Right atrium auricular region (tissue), 2 donors: Measurements from ENCODE around the gene CNGB1. TPM values are rescaled to one million over a fixed set of nuclear protein-coding genes. Genes with fewer than 3 reads are reported as not detected.

Experiments used
- DNase-seq: peaks from one replicate; pipeline ENCODE4 v3.0.0-alpha.2; 2019; ENCODE audit warnings: low spot score
- H3K27ac ChIP-seq, 2 donors: fragments of 200-600 bp; sonication (generic); 1 replicate in 1 of 2; 2 replicates in 1 of 2; pipeline ENCODE4 v1.5.1; 2016 to 2019
- H3K27me3 ChIP-seq, 2 donors: fragments of 200-600 bp; sonication (generic); one replicate each; pipeline versions ENCODE4 v1.5.1 to v1.6.0; 2017 to 2019
- H3K36me3 ChIP-seq: fragments of 200-600 bp; sonication (generic); one replicate; pipeline ENCODE4 v1.5.1; 2016
- H3K4me1 ChIP-seq, 2 donors: fragments of 200-600 bp; sonication (generic); one replicate each; pipeline versions ENCODE4 v1.5.1 to v1.6.0; 2017 to 2019
- H3K4me3 ChIP-seq, 2 donors: fragments of 200-600 bp; sonication (generic); 1 replicate in 1 of 2; 2 replicates in 1 of 2; pipeline ENCODE4 v1.5.1; 2017 to 2019; ENCODE audit warnings: mild to moderate bottlenecking in 1 of 2, moderate library complexity in 1 of 2
- H3K9me3 ChIP-seq, 2 donors: fragments of 200-600 bp; sonication (generic); one replicate each; pipeline ENCODE4 v1.5.1; 2019
- total RNA-seq, 2 donors: library from RNA; depleted of rRNA; stranded (reverse); fragments of >200 nt; gene quantifications; one replicate each; pipeline ENCODE4 v1.1.0, GENCODE V29; 2016
- TF ChIP-seq, protein P1 (sequence below), 2 donors: fragments of 200-600 bp; sonication (generic); IDR thresholded peaks; one replicate each; pipeline ENCODE4 v1.5.1; 2019; ENCODE audit warnings: antibody characterized with exemption in 2 of 2

CNGB1 gene
- total RNA-seq, 2 donors from 2014 or later = not detected

DNA sequence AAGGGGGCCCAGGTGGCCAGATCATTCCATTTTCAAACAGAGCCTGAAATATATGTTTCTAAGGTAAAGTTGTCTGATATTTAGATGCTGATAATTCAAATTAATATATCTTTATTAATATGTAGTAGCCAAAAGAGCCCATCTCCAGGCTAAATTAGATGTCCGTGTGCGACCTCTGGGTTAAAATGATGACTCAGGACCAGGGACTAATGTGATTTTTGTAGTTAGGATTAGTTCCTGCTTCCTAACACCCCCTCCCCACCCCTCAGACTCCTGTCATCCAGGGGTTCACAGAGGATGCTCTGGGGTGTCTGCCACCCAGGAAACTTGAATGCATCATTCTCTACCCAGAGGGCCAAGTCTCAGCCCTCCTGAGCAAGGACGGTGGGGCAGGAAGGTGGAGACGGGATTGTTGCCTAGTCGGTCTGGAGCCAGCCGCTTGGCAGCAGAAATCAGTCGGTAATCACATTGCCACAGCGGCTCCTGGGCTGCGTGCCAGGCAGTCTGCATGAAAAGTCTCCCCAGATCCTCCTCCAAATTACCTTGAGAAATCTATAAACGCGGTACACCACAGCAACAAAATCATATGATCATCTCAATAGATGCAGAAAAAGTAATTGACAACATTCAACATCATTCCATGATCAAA lies 29.8 kb downstream of the CNGB1 start:
- Histone ChIP-seq H3K4me3 (no peak overlapping the region), H3K36me3 (no peaks in the 10 kb centered on the region), H3K27me3 (no peaks in the 10 kb centered on the region), H3K4me1 (peaks cover 0 to 26% of the 10 kb centered on the region in 2 donors), H3K27ac (no peak overlapping the region), H3K9me3 (no peaks in the 10 kb centered on the region)
- TF ChIP-seq, protein P1, sequence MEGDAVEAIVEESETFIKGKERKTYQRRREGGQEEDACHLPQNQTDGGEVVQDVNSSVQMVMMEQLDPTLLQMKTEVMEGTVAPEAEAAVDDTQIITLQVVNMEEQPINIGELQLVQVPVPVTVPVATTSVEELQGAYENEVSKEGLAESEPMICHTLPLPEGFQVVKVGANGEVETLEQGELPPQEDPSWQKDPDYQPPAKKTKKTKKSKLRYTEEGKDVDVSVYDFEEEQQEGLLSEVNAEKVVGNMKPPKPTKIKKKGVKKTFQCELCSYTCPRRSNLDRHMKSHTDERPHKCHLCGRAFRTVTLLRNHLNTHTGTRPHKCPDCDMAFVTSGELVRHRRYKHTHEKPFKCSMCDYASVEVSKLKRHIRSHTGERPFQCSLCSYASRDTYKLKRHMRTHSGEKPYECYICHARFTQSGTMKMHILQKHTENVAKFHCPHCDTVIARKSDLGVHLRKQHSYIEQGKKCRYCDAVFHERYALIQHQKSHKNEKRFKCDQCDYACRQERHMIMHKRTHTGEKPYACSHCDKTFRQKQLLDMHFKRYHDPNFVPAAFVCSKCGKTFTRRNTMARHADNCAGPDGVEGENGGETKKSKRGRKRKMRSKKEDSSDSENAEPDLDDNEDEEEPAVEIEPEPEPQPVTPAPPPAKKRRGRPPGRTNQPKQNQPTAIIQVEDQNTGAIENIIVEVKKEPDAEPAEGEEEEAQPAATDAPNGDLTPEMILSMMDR (IDR thresholded peaks at IDR 0.05) = no peak
- no peak for DNase-seq

- Histone ChIP-seq H3K4me1 (peaks cover 0 to 26% of the 10 kb centered on the region in 2 donors), H3K36me3 (no peaks in the 10 kb centered on the region), H3K27ac (no peak overlapping the region), H3K4me3 (no peak overlapping the region), H3K9me3 (no peaks in the 10 kb centered on the region), H3K27me3 (no peaks in the 10 kb centered on the region)
- TF ChIP-seq, protein P1 (IDR thresholded peaks at IDR 0.05) = no peak
- no peak for DNase-seq
These were observed 30.5 kb downstream of the CNGB1 start for GRCh38 chr16:57940382-57940966.

DNA sequence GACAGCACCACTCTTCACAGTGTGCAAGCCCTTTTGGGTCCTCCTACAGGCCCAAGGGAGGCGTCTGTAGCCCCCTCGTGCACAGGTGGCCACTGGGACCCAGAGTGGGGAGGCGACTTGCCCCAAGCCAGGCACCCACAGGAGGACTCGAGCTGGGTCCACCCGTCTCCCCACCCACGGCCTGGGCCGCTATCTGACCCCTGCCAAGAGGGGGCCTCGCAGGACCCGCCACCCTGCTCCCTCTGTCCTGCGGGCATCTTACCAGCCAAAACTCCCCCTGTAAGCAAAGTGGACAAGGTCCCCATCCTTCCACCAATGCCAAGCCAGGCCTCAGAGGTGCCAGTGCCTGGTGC lies 31.1 kb downstream of the CNGB1 start:
- H3K27ac ChIP-seq = no peak overlapping the region
- no peaks in the 10 kb centered on the region for H3K9me3 ChIP-seq
- H3K4me1 ChIP-seq = peaks cover 0 to 26% of the 10 kb centered on the region in 2 donors
- H3K36me3 ChIP-seq = no peaks in the 10 kb centered on the region
- no peak overlapping the region for H3K4me3 ChIP-seq
- DNase-seq = no peak
- TF ChIP-seq, protein P1 (IDR thresholded peaks at IDR 0.05) = no peak
- no peaks in the 10 kb centered on the region for H3K27me3 ChIP-seq

DNA sequence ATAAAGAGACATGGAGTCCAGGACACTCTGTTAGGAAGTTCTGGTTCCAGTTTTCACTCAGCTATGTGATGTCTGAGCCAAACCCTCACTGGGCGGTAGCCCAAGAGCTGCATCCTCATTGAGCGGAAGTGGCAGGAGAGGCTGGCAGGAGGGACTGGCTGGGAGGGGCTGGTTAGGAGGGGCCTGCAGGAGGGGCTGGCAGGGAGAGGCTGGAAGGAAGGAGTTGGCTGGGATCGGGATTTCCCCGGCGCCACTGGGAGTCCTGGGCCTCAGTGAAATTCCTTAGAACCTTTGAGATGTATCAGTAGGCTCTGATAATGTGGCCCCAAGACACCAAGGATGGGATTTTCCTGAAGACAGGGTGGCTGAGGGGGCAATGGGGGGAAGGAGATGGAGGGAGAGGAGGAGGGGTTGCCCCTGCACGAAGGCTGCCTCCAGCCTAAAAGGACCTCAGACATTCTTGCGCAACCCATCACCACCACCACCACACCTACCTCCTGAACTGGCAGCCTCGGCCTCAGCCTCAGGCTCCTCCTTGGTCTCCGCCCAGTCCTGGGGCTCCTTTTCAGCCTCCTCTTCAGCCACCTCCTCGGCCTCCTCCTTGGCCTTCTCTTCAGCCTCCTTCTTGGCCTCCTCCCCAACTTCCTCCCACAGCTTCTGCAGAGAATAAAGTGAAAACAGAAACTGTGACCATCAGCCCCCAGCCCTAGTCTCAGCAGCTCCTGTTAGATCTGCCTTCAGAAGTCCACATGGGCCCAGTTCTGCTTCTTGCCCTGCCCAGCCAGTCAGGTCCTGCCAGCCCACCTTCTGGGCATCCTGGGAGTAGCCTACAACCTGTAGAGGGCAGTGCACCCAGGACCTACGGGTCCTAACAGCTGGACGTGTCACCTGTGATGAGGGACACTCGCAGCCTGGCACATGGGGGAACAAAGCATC lies 31.7 kb downstream of the CNGB1 start:
- H3K36me3 ChIP-seq = no peaks in the 10 kb centered on the region
- TF ChIP-seq, protein P1 (IDR thresholded peaks at IDR 0.05) = no peak
- peaks cover 0 to 26% of the 10 kb centered on the region in 2 donors for H3K4me1 ChIP-seq
- peak; percentile 69 for DNase-seq
- H3K9me3 ChIP-seq = no peaks in the 10 kb centered on the region
- no peaks in the 10 kb centered on the region for H3K27me3 ChIP-seq
- H3K27ac ChIP-seq = peak overlapping the region; percentile 60 to 71
- no peak overlapping the region for H3K4me3 ChIP-seq

- H3K36me3 ChIP-seq = no peaks in the 10 kb centered on the region
- H3K27me3 ChIP-seq = no peaks in the 10 kb centered on the region
- TF ChIP-seq, protein P1 (IDR thresholded peaks at IDR 0.05) = no peak
- no peaks in the 10 kb centered on the region for H3K9me3 ChIP-seq
- no peak overlapping the region for H3K4me3 ChIP-seq
- no peak for DNase-seq
- H3K4me1 ChIP-seq = peaks cover 0 to 26% of the 10 kb centered on the region in 2 donors
- peak overlapping the region; percentile 60 to 71 for H3K27ac ChIP-seq
These were observed 32.4 kb downstream of the CNGB1 start for GRCh38 chr16:57938484-57938883.
